Stimulated activated CD4-positive, alpha-beta T cell treated with anti-CD3 and anti-CD28 coated beads, Interleukin-1b, Interleukin-23, amount 100 ng/mL, for 4 hours (primary cell): ENCODE measurements around the gene LLGL1.

Source experiments
- DNase-seq, 2 donors: peaks; one replicate each; pipeline ENCODE4 v3.0.0-alpha.2; 2020; ENCODE audit warnings: low read depth in 2 of 2

LLGL1 gene

GRCh38 chr17:18252160-18252559 lies 26.7 kb downstream of the LLGL1 start:
- DNase-seq = no peak

DNA sequence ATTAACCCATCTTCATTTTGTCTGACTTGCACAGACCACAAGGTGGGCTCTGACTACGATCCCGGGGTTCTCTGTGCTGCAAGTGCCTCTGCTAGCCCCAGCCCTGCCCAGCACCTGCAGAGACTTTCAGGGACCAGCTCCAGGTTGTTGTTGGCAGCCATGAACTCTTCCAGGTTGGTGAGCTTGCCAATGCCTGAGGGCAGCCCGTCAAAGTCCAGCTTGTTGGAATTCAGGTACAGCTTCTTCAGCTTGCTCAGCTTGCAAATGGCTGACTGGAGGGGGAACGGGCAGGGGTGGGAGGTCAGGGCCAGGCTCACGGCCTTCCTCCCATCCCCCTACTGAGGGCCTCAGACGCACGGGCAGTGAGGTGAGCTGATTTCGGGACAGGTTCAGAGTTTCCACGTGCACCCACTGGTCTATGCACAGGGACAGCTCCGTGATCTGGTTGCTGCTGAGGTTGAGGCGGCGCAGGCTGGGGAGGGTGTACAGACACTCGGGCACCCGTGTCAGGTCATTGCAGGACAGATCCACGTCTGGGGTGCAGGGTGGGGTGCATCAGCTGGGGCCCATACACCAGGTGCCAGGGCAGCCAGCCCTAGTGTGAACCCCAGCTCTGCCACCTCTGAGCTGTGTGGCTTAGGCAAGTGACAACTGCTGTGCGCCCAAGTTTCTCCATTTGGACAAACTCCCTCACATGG lies 27.9 kb downstream of the LLGL1 start:
- no peak for DNase-seq

DNA sequence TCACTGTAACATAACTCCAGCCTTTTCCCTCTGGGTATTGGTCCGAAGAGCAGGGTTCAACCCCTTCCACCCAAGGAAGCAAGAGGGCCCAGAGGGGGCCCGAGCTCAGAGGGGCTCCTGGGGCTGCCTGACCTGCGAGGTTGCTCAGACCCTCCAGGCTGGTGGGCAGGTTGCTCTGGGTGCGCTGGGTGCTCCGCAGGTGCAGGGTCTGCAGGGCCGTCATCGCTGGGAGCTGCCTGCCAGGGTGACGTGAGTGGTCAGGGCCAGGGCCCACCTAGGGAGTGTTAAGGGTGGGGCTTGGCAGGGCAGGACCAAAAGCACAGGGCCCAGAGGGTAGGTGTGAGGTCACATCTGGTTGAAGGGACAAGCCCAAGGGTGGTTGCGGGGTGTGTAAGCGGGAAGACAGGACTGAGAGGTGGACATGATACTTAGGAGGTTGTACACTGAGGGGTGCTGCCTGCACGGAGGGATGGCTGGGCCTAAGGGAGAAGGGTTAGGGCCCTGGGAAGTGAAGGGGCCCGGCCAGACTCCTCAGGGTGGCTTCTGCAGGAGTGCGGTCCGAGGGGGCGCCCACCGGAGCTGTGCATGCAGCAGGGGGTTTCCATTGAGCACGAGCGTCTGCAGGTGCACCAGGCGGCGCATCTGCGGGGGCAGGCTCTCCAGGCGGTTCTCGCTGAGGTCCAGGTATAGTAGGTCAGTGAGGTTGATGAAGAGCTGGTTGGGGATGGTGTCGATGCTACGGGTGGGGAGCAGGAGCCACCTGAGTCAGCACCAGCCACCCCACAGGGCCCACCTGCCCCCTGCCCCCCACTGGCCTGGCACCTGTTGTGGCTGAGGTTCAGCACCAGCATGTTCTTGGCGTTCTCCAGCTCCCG lies 28.7 kb downstream of the LLGL1 start:
- DNase-seq = no peak

DNA sequence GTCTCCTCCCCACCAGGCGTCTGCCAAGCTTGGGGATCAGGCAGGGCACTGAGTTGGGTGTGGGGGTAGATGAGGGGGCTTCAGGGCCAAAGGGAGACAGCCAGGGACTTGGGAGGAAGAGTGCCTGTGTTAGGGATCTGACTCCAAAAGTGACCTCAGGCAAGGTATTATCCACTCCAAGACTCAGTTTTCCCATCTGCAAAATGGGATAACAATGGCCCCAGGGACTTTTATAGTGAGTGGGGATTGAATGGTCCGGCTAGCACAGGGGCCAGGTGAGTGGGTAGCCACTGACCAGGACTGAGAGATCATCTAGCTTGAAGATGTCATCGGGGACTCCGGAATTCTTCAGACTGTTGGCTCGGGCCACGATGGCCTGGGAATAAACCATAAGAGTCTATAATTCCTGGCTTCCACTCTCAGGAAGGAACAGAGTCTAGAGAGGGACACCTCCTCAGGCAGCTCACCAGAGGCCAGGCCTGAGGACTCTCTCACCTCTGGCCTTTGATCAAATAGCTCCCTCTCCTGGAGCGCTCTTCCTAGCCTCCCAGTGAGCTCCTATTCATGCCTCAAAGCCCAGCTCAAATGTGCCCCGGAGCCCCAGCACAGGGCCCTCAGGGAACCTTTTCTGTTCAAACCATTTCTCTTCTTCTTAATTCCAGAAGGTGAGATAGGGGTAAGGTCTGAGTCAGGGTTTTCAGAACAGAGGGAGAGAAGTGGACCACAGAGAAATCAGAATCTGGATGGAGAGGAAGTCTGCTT lies 29.6 kb downstream of the LLGL1 start:
- DNase-seq = no peak

GRCh38 chr17:18256351-18256750 lies 30.9 kb downstream of the LLGL1 start:
- DNase-seq = no peak

GRCh38 chr17:18256776-18257175 lies 31.3 kb downstream of the LLGL1 start:
- DNase-seq = no peak

DNA sequence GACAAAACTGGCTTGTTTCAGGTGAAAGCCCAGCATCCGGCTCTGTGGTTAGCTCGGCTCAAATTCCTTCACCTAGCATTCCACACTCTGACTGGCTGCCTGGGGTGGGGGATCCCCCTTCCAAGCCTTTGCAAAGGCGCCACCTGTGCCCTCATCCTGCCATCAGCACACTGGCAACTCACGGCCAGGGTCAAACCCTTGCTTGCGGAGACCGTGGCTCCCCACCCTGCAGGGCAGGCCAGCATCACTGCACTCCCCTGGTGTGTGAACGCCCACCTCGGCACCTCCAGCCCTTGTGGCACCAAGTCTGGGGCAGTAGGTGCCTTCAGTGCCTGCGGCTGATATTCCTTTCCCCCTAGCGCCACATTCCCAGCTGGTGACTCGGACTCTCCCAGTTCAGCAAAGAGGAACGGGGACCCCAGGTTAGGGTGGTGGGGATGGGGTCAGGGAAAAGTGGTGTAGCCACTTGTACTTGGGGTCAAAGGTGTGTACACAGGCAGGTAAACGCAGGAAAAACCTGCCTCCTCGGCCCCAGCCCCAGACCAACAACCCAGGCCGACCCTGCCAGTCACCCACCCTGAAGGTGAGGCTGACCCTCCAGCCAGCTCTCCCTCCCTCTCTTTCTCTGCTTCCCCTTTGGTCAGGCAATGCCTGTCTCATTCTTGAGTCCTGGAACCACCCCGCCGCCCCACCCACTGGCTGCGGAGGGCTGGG lies 32.0 kb downstream of the LLGL1 start:
- peak in 1 of 2 donors; percentile 17 for DNase-seq

DNA sequence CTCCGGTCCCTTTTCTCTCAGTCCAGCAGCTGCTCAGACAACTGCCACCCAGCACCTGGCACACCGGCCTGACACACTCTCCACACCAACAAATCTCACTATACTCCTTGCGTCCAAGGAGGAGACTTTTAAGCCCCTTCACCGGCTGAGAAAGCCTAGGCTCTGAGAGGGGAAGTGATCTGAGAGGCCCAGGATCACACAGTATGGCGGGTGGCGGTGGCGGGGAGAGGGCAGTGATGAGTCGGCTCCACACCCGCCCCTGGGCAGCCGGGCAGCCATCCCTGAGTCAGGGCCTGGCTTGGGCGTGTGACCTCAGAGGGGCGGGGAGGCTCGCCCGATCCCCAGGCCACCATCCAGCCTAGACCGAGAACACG lies 32.5 kb downstream of the LLGL1 start:
- DNase-seq = peak in 1 of 2 donors; percentile 32

- peak; percentile 31 to 65 for DNase-seq
Measured at GRCh38 chr17:18258356-18259038, 33.1 kb downstream of the LLGL1 start, which contains the start of gene FLII. Gene FLII, minus strand, starts transcription at chr17:18258738. Its CDS starts 48 bp downstream, at chr17:18258690.

DNA sequence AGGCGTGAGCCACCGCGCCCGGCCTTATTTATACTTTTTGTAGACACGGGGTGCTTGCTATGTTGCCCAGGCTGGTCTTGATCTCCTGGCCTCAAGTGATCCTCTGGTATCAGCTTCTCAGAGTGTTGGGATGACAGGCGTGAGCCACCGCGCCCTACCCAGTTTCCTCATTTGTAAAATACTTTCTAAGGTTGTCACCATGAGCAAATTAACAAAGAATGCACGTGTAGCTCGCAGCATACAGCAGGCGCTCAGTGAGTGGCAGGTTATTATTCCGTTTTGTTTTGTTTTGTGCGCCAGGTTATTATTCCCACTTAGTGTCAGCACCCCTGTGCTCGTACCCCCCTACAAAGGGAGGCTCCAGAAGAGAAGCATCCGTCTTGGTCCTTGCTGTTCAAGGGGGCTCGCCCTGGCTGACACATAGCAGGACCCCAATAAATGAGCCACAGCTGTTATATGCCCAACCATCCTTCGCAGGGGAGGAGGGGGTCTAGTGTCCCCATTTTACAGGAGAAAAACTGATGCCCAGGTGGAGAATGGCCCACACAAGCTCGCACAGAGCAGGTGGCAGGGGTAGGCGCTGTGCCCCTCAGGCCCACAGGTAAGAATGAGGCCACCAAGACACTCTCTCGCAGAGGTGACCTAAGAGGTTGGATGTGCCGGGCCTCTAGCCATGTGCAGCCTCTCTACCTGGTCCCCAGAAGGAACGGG lies 34.3 kb downstream of the LLGL1 start:
- DNase-seq = no peak

GRCh38 chr17:18260332-18261145 lies 35.1 kb downstream of the LLGL1 start, which contains the start of gene MIEF2:
Gene MIEF2, plus strand, starts transcription at chr17:18260662. Its CDS starts 2,059 bp downstream, at chr17:18262721.
- peak; percentile 86 to 88 for DNase-seq

- peak in 1 of 2 donors; percentile 12 for DNase-seq
Measured at GRCh38 chr17:18261146-18261515, 35.7 kb downstream of the LLGL1 start.

GRCh38 chr17:18261659-18262058 lies 36.2 kb downstream of the LLGL1 start:
- DNase-seq = no peak

DNA sequence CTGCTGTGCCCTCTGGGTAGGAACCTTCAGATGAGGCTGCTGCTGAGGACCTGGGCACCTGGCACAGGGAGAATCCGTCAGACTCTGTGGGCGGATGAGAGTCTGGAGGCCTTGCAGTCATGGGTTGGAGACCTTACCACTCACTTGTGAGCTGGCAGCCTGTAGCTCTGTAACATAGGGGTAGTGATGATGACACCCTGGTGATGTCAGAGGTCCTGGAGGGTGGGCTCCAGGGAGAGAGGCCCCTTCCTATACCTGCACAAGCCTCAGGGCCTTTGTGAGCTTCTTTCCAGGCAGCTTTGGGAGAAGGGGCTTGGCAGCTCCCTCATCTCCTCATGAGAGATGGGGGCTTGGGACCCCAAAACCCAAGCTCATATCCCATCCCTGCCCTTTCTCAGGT lies 36.7 kb downstream of the LLGL1 start:
- no peak for DNase-seq

GRCh38 chr17:18262641-18263040 lies 37.2 kb downstream of the LLGL1 start:
- DNase-seq = no peak

DNA sequence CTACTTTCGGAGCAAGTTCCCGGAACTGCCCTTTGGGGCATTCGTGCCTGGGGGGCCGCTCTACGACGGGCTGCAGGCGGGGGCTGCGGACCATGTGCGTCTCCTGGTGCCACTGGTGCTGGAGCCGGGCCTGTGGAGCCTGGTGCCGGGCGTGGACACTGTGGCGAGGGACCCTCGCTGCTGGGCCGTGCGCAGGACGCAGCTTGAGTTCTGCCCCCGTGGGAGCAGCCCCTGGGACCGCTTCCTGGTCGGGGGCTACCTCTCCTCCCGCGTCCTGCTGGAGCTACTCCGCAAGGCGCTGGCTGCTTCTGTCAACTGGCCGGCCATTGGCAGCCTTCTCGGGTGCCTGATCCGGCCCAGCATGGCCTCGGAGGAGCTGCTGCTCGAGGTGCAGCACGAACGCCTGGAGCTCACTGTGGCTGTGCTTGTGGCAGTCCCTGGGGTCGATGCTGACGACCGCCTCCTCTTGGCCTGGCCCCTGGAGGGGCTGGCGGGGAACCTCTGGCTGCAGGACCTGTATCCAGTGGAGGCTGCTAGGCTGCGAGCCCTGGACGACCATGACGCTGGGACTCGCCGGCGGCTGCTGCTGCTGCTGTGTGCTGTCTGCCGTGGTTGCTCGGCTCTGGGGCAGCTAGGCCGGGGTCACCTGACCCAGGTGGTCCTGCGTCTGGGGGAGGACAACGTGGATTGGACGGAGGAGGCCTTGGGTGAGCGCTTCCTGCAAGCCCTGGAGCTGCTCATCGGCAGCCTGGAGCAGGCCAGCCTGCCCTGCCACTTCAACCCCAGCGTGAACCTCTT lies 38.6 kb downstream of the LLGL1 start:
- no peak for DNase-seq

- DNase-seq = no peak
Measured at GRCh38 chr17:18267366-18267765, 41.9 kb downstream of the LLGL1 start.

GRCh38 chr17:18267927-18268711 lies 42.7 kb downstream of the LLGL1 start:
- no peak for DNase-seq
